ENCODE results near the gene SLC25A23. TPM values are rescaled to one million over a fixed set of nuclear protein-coding genes. Genes with fewer than 3 reads are reported as not detected.

The SLC25A23 gene
- total and polyA plus RNA-seq, 9 of the 15 experiments (the other 6 are each of a cell fraction or from before 2014, with no cell fraction given) = 6.1 to 72.0 (median 26.6) TPM

DNA sequence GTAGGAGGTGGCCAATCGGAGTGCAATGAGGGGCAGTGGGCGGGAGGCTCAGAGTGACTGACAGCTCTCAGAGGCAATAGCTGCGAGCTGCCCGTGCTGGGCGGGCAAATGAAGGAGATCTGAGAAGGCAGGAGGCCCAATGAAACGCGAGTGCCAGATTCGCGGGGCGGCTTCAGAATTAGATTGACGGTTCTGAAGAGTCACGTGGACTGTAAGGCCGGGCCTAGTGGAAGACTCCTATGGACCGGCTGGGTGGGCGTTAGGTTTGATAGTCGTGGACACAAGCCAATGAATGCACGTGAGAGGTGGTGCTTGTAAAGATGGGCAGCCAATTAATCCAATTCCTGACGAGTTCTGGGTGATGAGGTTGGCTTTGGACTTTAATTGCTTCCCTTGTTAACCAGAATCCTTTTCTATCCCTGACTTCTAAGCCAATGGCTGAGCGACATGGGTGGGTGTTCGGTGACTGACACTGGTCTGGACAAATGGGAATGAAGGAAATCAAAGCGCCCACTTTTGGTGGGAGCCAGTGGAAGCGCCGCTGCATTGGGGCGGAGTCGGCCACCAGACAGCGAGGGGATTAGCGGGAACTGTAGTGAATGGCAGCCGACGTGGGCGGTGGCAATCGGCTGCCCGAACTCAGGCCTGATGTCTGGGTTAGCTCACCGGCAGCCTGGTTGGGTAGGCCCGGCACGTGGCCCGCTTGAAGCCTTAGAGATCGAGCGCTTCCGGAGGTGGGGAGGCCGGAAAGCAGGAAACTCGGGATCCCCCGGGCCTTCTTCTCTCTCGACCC, 34.5 kb downstream of the SLC25A23 start (continued):
- TF ChIP-seq, protein P1, sequence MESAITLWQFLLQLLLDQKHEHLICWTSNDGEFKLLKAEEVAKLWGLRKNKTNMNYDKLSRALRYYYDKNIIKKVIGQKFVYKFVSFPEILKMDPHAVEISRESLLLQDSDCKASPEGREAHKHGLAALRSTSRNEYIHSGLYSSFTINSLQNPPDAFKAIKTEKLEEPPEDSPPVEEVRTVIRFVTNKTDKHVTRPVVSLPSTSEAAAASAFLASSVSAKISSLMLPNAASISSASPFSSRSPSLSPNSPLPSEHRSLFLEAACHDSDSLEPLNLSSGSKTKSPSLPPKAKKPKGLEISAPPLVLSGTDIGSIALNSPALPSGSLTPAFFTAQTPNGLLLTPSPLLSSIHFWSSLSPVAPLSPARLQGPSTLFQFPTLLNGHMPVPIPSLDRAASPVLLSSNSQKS (CRISPR knock-in tag; IDR thresholded peaks at IDR 0.05) = no peak
- TF ChIP-seq, protein P2, sequence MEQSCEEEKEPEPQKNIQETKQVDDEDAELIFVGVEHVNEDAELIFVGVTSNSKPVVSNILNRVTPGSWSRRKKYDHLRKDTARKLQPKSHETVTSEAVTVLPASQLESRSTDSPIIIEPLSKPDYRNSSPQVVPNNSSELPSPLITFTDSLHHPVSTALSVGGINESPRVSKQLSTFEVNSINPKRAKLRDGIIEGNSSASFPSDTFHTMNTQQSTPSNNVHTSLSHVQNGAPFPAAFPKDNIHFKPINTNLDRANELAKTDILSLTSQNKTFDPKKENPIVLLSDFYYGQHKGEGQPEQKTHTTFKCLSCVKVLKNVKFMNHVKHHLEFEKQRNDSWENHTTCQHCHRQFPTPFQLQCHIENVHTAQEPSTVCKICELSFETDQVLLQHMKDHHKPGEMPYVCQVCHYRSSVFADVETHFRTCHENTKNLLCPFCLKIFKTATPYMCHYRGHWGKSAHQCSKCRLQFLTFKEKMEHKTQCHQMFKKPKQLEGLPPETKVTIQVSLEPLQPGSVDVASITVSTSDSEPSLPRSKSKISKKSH (CRISPR knock-in tag; IDR thresholded peaks at IDR 0.05) = no peak
- no peak for TF ChIP-seq ZNF253 (CRISPR knock-in tag; conservative IDR thresholded peaks at IDR 0.05)
- TF ChIP-seq, protein P3, sequence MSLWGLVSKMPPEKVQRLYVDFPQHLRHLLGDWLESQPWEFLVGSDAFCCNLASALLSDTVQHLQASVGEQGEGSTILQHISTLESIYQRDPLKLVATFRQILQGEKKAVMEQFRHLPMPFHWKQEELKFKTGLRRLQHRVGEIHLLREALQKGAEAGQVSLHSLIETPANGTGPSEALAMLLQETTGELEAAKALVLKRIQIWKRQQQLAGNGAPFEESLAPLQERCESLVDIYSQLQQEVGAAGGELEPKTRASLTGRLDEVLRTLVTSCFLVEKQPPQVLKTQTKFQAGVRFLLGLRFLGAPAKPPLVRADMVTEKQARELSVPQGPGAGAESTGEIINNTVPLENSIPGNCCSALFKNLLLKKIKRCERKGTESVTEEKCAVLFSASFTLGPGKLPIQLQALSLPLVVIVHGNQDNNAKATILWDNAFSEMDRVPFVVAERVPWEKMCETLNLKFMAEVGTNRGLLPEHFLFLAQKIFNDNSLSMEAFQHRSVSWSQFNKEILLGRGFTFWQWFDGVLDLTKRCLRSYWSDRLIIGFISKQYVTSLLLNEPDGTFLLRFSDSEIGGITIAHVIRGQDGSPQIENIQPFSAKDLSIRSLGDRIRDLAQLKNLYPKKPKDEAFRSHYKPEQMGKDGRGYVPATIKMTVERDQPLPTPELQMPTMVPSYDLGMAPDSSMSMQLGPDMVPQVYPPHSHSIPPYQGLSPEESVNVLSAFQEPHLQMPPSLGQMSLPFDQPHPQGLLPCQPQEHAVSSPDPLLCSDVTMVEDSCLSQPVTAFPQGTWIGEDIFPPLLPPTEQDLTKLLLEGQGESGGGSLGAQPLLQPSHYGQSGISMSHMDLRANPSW (CRISPR knock-in tag; IDR thresholded peaks at IDR 0.05) = 0 out of 2 replicates have a peak, but pooled peaks have one; percentile 47
- TF ChIP-seq MBD2 (IDR thresholded peaks at IDR 0.05; ENCODE audit: borderline replicate concordance, low read depth) = peak; percentile 99
- TF ChIP-seq KLF10 (CRISPR knock-in tag; IDR thresholded peaks at IDR 0.05) = no peak
- TF ChIP-seq, protein P4, sequence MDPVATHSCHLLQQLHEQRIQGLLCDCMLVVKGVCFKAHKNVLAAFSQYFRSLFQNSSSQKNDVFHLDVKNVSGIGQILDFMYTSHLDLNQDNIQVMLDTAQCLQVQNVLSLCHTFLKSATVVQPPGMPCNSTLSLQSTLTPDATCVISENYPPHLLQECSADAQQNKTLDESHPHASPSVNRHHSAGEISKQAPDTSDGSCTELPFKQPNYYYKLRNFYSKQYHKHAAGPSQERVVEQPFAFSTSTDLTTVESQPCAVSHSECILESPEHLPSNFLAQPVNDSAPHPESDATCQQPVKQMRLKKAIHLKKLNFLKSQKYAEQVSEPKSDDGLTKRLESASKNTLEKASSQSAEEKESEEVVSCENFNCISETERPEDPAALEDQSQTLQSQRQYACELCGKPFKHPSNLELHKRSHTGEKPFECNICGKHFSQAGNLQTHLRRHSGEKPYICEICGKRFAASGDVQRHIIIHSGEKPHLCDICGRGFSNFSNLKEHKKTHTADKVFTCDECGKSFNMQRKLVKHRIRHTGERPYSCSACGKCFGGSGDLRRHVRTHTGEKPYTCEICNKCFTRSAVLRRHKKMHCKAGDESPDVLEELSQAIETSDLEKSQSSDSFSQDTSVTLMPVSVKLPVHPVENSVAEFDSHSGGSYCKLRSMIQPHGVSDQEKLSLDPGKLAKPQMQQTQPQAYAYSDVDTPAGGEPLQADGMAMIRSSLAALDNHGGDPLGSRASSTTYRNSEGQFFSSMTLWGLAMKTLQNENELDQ (CRISPR knock-in tag; IDR thresholded peaks at IDR 0.05; ENCODE audit: borderline replicate concordance) = peak; percentile 85; the same call in 1 of the 2 replicates
- TF ChIP-seq SMARCB1 (IDR thresholded peaks at IDR 0.05; ENCODE audit: insufficient read length, low read depth) = no peak
- no peak for TF ChIP-seq SMC3 (conservative IDR thresholded peaks at IDR 0.05; ENCODE audit: insufficient read depth, low read depth, low read length)
- peak; percentile 57; the same call in 1 of the 2 replicates for TF ChIP-seq ZNF354B (CRISPR knock-in tag; IDR thresholded peaks at IDR 0.05)
- TF ChIP-seq CHD1 (IDR thresholded peaks at IDR 0.05; ENCODE audit: low read length) = no peak
- TF ChIP-seq, protein P5, sequence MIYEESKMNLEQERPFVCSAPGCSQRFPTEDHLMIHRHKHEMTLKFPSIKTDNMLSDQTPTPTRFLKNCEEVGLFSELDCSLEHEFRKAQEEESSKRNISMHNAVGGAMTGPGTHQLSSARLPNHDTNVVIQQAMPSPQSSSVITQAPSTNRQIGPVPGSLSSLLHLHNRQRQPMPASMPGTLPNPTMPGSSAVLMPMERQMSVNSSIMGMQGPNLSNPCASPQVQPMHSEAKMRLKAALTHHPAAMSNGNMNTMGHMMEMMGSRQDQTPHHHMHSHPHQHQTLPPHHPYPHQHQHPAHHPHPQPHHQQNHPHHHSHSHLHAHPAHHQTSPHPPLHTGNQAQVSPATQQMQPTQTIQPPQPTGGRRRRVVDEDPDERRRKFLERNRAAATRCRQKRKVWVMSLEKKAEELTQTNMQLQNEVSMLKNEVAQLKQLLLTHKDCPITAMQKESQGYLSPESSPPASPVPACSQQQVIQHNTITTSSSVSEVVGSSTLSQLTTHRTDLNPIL (CRISPR knock-in tag; IDR thresholded peaks at IDR 0.05) = no peak
- peak; percentile 84 for TF ChIP-seq ETV5 (CRISPR knock-in tag; IDR thresholded peaks at IDR 0.05; ENCODE audit: low read depth)
- no peak for TF ChIP-seq POLR2H (tag; IDR thresholded peaks at IDR 0.05; ENCODE audit: low read depth)
- no peak for TF ChIP-seq PRPF4 (IDR thresholded peaks at IDR 0.05; ENCODE audit: insufficient read depth, low read depth, low read length, poor library complexity, severe bottlenecking)
- peak; percentile 92; the same call in 1 of the 2 replicates for TF ChIP-seq MTA3 (IDR thresholded peaks at IDR 0.05; ENCODE audit: borderline replicate concordance)
- TF ChIP-seq MTF1 (CRISPR knock-in tag; IDR thresholded peaks at IDR 0.05; ENCODE audit: borderline replicate concordance) = no peak

Data from K562 (cell line).